ENCODE data around the gene CLCF1.

DNA sequence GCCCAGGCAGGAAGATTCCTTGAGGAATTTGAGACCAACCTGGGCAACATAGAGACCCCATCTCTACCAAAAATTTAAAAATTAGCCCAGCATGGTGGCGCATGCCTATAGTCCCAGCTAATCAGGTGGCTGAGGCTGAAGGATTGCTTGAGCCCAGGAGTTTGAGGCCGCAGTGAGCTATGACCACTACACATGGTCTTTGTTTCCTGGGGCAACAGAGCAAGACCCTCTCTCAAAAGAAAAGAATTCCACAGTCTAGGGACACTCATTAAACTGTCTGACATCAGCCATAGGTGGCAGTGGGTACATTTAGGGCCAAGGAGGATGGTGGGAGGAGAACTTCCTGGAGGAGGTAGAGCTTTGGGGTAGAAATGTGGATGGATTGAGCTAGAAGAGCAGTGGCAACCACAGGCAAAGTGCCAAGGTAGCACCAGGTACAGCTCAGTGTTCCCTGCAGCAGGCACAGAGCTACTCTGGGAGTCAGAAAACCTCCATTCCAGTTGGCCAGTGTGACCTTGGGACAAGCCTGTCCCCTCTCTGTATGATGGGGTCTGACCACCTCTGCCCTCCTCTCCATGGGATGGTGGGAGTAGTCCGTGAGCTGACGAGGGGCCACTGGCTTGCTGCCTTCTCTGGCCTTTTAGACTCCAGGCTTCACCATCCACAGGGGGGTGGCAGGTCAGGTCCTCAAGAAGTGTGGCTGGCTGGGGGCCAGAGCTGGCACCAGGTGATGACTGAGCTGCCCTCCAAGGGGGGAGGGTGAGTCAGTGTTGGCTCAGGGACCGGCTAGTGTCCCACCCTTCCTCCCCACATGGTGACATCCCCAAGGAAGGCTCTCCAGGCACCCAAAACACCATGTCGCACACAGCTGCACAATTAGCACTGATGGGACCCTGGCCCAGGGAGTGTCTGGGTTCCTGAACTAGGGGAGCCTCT lies 3.7 kb upstream of the CLCF1 start:
- TF ChIP-seq, protein P1, sequence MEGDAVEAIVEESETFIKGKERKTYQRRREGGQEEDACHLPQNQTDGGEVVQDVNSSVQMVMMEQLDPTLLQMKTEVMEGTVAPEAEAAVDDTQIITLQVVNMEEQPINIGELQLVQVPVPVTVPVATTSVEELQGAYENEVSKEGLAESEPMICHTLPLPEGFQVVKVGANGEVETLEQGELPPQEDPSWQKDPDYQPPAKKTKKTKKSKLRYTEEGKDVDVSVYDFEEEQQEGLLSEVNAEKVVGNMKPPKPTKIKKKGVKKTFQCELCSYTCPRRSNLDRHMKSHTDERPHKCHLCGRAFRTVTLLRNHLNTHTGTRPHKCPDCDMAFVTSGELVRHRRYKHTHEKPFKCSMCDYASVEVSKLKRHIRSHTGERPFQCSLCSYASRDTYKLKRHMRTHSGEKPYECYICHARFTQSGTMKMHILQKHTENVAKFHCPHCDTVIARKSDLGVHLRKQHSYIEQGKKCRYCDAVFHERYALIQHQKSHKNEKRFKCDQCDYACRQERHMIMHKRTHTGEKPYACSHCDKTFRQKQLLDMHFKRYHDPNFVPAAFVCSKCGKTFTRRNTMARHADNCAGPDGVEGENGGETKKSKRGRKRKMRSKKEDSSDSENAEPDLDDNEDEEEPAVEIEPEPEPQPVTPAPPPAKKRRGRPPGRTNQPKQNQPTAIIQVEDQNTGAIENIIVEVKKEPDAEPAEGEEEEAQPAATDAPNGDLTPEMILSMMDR (IDR thresholded peaks at IDR 0.05; ENCODE audit: poor library complexity, severe bottlenecking) = no peak
- TF ChIP-seq TAF1 (IDR thresholded peaks at IDR 0.05; ENCODE audit: low read depth) (no peak), EZH2 (IDR thresholded peaks at IDR 0.05; ENCODE audit: borderline replicate concordance, insufficient read depth, low read length, poor library complexity, severe bottlenecking) (no peak), SMC3 (conservative IDR thresholded peaks at IDR 0.05; ENCODE audit: poor library complexity) (no peak), POLR2AphosphoS5 (IDR thresholded peaks at IDR 0.05) (no peak), MXI1 (conservative IDR thresholded peaks at IDR 0.05; ENCODE audit: poor library complexity, severe bottlenecking) (no peak), EP300 (conservative IDR thresholded peaks at IDR 0.05; ENCODE audit: poor library complexity, severe bottlenecking) (no peak)
- TF ChIP-seq, protein P2, sequence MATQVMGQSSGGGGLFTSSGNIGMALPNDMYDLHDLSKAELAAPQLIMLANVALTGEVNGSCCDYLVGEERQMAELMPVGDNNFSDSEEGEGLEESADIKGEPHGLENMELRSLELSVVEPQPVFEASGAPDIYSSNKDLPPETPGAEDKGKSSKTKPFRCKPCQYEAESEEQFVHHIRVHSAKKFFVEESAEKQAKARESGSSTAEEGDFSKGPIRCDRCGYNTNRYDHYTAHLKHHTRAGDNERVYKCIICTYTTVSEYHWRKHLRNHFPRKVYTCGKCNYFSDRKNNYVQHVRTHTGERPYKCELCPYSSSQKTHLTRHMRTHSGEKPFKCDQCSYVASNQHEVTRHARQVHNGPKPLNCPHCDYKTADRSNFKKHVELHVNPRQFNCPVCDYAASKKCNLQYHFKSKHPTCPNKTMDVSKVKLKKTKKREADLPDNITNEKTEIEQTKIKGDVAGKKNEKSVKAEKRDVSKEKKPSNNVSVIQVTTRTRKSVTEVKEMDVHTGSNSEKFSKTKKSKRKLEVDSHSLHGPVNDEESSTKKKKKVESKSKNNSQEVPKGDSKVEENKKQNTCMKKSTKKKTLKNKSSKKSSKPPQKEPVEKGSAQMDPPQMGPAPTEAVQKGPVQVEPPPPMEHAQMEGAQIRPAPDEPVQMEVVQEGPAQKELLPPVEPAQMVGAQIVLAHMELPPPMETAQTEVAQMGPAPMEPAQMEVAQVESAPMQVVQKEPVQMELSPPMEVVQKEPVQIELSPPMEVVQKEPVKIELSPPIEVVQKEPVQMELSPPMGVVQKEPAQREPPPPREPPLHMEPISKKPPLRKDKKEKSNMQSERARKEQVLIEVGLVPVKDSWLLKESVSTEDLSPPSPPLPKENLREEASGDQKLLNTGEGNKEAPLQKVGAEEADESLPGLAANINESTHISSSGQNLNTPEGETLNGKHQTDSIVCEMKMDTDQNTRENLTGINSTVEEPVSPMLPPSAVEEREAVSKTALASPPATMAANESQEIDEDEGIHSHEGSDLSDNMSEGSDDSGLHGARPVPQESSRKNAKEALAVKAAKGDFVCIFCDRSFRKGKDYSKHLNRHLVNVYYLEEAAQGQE (IDR thresholded peaks at IDR 0.05; ENCODE audit: borderline replicate concordance) = no peak

Data from neural cell (in vitro differentiated cells).